ENCODE results near the gene SEMA4D. TPM values are rescaled to one million over a fixed set of nuclear protein-coding genes. Genes with fewer than 3 reads are reported as not detected.

The SEMA4D gene
- total RNA-seq, 4 donors from 2014 or later: 31.1 to 59.2 (median 42.1) TPM

- 74% methylated on average over 8 of the region's 8 CpGs for WGBS, 2 donors
- intact Hi-C loops (cut with DNase I; ENCODE audit: low total_unique reads): no loop called here
- no peak overlapping the region for H3K4me3 ChIP-seq (ENCODE audit: low read depth, poor library complexity, severe bottlenecking)
- no peak for DNase-seq (ENCODE audit: low spot score in 2 of 2)
- no peak for TF ChIP-seq POLR2A (IDR thresholded peaks at IDR 0.05)
- no peak for TF ChIP-seq CTCF (IDR thresholded peaks at IDR 0.05)
Observed at GRCh38 chr9:89461265-89461664, 36.6 kb downstream of the SEMA4D start.

GRCh38 chr9:89460551-89460950 lies 37.4 kb downstream of the SEMA4D start:
- no peak overlapping the region for H3K4me3 ChIP-seq (ENCODE audit: low read depth, poor library complexity, severe bottlenecking)
- TF ChIP-seq POLR2A (IDR thresholded peaks at IDR 0.05) (no peak), CTCF (IDR thresholded peaks at IDR 0.05) (no peak)
- intact Hi-C loops (cut with DNase I; ENCODE audit: low total_unique reads): no loop called here
- no peak for DNase-seq (ENCODE audit: low spot score in 2 of 2)
- 90 to 93% methylated on average over 8 to 10 of the region's 10 CpGs for WGBS, 2 donors

DNA sequence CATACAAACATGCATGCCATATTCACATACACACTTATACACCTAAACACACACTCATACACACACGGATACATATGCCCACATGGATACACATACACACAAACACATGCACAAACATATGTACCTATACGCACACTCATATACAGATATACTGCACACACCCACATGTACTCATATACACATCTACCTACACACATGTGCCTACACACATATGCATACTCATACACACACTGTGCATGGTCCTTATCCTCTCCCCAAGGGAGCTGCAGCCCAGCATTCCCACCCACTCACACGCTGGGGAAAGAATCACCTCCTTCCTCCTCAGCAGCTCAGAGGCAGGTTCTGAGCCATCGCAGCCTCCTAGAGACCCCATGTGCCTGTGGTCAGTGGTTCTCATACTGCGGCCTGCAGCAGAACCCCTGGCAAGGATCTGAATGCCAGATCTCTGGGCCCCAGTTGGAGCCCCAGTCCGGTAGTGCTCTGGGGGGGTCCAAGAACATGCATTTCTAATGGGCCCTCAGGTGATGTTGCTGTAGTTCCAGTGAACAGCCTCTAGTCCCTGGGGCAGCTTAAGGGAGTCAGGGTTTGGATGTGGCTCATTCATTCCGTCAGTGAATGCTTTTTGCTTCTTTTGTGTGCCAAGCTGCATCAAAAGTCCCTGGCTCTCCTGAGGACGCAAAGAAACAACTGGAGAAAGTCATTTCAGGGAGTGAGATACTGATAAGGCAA lies 39.0 kb downstream of the SEMA4D start:
- TF ChIP-seq POLR2A (IDR thresholded peaks at IDR 0.05) (no peak), CTCF (IDR thresholded peaks at IDR 0.05) (no peak)
- WGBS, 2 donors: 87 to 94% methylated on average over 8 of the region's 8 CpGs
- H3K4me3 ChIP-seq (ENCODE audit: low read depth, poor library complexity, severe bottlenecking): no peak overlapping the region
- intact Hi-C loops (cut with DNase I; ENCODE audit: low total_unique reads): no loop called here
- DNase-seq (ENCODE audit: low spot score in 2 of 2): no peak

DNA sequence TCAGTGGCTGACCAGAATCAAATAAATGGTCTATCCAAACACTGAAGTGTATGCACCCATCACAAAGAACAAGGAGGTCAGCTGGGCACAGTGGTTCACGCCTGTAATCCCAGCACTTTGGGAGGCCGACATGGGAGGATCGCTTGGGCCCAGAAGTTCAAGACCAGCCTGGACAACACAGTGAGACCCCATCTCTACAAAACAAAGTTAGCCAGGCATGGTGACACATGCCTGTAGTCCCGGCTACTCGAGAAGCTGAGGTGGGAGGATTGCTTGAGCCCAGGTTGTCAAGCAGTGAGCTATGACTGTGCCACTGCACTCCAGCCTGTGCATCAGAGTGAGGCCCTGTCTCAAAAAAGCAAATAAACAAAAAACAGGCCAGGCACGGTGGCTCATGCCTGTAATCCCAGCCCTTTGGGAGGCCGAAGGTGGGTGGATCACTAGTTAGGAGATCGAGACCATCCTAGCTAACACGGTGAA lies 40.5 kb downstream of the SEMA4D start:
- no peak for TF ChIP-seq POLR2A (IDR thresholded peaks at IDR 0.05)
- no peak for TF ChIP-seq CTCF (IDR thresholded peaks at IDR 0.05)
- 92 to 96% methylated on average over 9 of the region's 9 CpGs for WGBS, 2 donors
- no peak overlapping the region for H3K4me3 ChIP-seq (ENCODE audit: low read depth, poor library complexity, severe bottlenecking)
- intact Hi-C loops (cut with DNase I; ENCODE audit: low total_unique reads): no loop called here
- DNase-seq (ENCODE audit: low spot score in 2 of 2): no peak

- DNase-seq (ENCODE audit: low spot score in 2 of 2): no peak
- 82 to 95% methylated on average over 7 to 9 of the region's 9 CpGs for WGBS, 2 donors
- no peak overlapping the region for H3K4me3 ChIP-seq (ENCODE audit: low read depth, poor library complexity, severe bottlenecking)
Observed at GRCh38 chr9:89455356-89455824, 42.5 kb downstream of the SEMA4D start.

More at GRCh38 chr9:89455356-89455824, 42.5 kb downstream of the SEMA4D start:
- intact Hi-C loops (cut with DNase I; ENCODE audit: low total_unique reads): no loop called here
- TF ChIP-seq POLR2A (IDR thresholded peaks at IDR 0.05) (no peak), CTCF (IDR thresholded peaks at IDR 0.05) (no peak)
